Measurements from ENCODE around the gene GNAI2. TPM values are rescaled to one million over a fixed set of nuclear protein-coding genes. Genes with fewer than 3 reads are reported as not detected.

Gene GNAI2
- total and polyA plus RNA-seq, 12 donors, result 107 to 270 (median 146) TPM

DNA sequence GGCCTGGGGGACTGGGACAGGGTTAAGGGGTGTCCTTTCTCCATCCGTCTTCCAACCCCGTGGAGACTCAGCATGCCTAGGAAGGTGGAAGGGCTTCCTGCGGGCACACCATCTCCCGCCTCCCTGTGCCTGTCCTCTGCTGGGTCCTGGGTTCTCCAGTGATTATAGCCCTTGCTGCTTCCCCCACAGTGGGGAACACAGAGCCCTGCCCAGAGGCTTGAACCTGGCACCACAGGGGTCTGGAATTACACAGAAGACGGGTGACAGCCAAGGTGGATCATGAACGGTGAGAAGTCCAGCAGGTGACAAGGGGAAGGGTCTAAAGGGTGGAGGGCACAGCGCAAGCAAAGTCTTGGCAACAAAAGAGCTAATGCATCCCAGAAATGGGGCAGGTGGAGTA is 26.8 kb downstream of the GNAI2 start:
- 84 to 91% methylated on average over 7 of the region's 7 CpGs for WGBS, 2 donors
- peaks cover 0 to 20% (median 9%) of the 10 kb centered on the region in 9 donors for H3K36me3 ChIP-seq
- peaks cover 41 to 81% (median 58%) of the 10 kb centered on the region in 9 donors for H3K4me1 ChIP-seq
- peaks cover 0 to 2% (median 0%) of the 10 kb centered on the region in 11 donors for H3K9me3 ChIP-seq
- H3K27me3 ChIP-seq, result peaks cover 0 to 12% (median 0%) of the 10 kb centered on the region in 7 donors
- TF ChIP-seq, protein P1, sequence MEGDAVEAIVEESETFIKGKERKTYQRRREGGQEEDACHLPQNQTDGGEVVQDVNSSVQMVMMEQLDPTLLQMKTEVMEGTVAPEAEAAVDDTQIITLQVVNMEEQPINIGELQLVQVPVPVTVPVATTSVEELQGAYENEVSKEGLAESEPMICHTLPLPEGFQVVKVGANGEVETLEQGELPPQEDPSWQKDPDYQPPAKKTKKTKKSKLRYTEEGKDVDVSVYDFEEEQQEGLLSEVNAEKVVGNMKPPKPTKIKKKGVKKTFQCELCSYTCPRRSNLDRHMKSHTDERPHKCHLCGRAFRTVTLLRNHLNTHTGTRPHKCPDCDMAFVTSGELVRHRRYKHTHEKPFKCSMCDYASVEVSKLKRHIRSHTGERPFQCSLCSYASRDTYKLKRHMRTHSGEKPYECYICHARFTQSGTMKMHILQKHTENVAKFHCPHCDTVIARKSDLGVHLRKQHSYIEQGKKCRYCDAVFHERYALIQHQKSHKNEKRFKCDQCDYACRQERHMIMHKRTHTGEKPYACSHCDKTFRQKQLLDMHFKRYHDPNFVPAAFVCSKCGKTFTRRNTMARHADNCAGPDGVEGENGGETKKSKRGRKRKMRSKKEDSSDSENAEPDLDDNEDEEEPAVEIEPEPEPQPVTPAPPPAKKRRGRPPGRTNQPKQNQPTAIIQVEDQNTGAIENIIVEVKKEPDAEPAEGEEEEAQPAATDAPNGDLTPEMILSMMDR (IDR thresholded peaks at IDR 0.05), result no peak
- peak overlapping the region in 6 of 10 donors; percentile 16 to 99 (median 95) for H3K27ac ChIP-seq
- ATAC-seq (no peak), DNase-seq (no peak)
- no peak overlapping the region for H3K4me3 ChIP-seq
- intact Hi-C loops (cut with DNase I), result loop anchor here in 1 of 10 donors (10.0 kb wide), 1 partner anchor 62 kb away; the partner anchor contains the start of genes HYAL2 and TUSC2

DNA sequence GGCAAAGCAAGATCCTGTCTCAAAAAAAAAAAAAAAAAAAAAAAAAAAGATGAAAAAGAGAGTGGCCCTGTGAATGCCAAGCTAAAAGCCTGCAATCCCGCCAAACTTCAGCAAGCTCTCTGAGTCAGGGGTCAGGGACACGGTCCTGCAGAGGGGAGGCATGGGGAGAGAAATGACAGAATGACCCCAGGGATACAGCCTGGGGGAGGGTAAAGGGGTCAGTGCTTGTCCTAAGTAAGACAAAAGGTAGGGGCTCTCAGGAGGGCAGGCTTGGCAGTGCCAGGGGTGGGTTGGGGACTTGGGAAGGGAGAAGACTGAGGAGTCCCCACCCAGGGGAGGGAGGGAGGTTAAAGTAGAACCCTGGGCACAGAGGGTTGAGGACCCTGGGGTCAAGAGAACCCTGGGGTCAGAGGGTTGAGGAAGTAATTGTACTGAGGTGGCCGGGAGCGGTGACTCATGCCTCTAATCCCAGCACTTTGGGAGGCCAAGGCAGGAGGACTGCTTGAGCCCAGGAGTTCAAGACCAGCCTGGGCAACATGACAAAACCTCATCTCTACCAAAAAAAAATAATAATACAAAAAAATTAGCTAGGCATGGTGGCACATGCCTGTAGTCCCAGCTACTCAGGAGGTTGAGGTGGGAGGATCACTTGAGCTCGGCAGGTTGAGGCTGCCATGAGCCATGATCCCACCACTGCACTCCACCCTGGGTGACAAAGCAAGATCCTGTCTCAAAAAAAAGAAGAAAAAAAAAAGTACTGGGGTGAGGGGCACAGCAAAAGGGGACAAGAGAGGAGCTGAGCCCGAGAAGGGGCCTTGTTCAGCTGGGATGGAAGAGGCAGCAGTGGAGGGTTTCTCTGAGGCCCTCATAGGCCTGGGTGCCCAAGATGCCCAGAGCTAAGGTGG is 27.7 kb downstream of the GNAI2 start:
- peaks cover 41 to 81% (median 68%) of the 10 kb centered on the region in 9 donors for H3K4me1 ChIP-seq
- peak overlapping the region in 1 of 10 donors; percentile 7 for H3K4me3 ChIP-seq
- no peaks in the 10 kb centered on the region for H3K9me3 ChIP-seq
- TF ChIP-seq, protein P1 (IDR thresholded peaks at IDR 0.05), result no peak
- ATAC-seq, result no peak
- intact Hi-C loops (cut with DNase I), result loop anchor here in 1 of 10 donors (10.0 kb wide), 1 partner anchor 61 kb away; the partner anchor contains the start of genes HYAL2 and TUSC2
- no peak for DNase-seq
- WGBS, 2 donors, result 71 to 74% methylated on average over 6 of the region's 6 CpGs
- H3K27me3 ChIP-seq, result peaks cover 0 to 14% (median 0%) of the 10 kb centered on the region in 7 donors
- peaks cover 0 to 11% (median 0%) of the 10 kb centered on the region in 9 donors for H3K36me3 ChIP-seq
- H3K27ac ChIP-seq, result peak overlapping the region in 9 of 10 donors; percentile 61 to 98 (median 94)

- H3K4me1 ChIP-seq, result peaks cover 36 to 81% (median 70%) of the 10 kb centered on the region in 9 donors
- peaks cover 0 to 14% (median 0%) of the 10 kb centered on the region in 7 donors for H3K27me3 ChIP-seq
- H3K4me3 ChIP-seq, result peak overlapping the region in 1 of 10 donors; percentile 7
- peak; percentile 70 to 86 for DNase-seq
- TF ChIP-seq, protein P1 (IDR thresholded peaks at IDR 0.05), result no peak
- intact Hi-C loops (cut with DNase I), result loop anchor here in 1 of 10 donors (10.0 kb wide), 1 partner anchor 60 kb away; the partner anchor contains the start of genes HYAL2 and TUSC2
- 8 to 9% methylated on average over 7 of the region's 7 CpGs for WGBS, 2 donors
- no peaks in the 10 kb centered on the region for H3K9me3 ChIP-seq
- peaks cover 0 to 3% (median 0%) of the 10 kb centered on the region in 9 donors for H3K36me3 ChIP-seq
- peak overlapping the region; percentile 61 to 98 (median 92) for H3K27ac ChIP-seq
- ATAC-seq, result peak; percentile 2 to 69 (median 52)
Observed at GRCh38 chr3:50264383-50264963, 28.5 kb downstream of the GNAI2 start.

DNA sequence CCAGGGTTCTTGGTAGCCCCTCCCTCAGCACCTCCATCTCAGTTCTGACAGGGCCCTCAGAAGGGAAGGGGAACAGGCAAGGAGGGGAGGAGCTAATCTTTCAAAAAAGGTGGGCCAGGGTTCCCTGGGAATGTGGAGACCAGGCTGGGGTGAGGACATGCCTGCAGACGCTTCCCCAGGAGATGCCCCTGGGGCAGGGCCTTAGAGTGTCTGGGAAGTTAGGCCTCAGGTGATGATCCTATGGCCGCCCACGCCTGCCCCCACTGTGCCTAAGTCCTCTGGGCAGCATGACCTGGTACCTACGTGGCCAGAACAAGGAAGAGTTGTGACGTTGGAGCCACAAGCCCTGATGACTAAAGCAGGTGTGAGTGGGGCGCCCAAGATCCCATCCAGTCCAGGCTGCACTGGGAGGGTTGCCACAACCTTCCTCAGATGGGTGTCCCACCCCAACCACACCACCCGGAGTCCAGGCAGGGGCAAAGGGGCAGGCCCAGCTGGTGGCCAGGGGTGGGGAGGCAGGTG is 29.0 kb downstream of the GNAI2 start:
- ATAC-seq, result peak in 1 of 8 donors; percentile 0
- Histone ChIP-seq H3K4me3 (no peak overlapping the region), H3K27ac (peak overlapping the region; percentile 61 to 98 (median 92)), H3K27me3 (peaks cover 0 to 14% (median 0%) of the 10 kb centered on the region in 7 donors), H3K9me3 (no peaks in the 10 kb centered on the region), H3K4me1 (peaks cover 32 to 82% (median 66%) of the 10 kb centered on the region in 9 donors), H3K36me3 (no peaks in the 10 kb centered on the region)
- intact Hi-C loops (cut with DNase I), result loop anchor here in 1 of 10 donors (10.0 kb wide), 1 partner anchor 60 kb away; the partner anchor contains the start of genes HYAL2 and TUSC2
- peak in 1 of 2 donors; percentile 21 for DNase-seq
- TF ChIP-seq, protein P1 (IDR thresholded peaks at IDR 0.05), result no peak
- WGBS, 2 donors, result 55 to 67% methylated on average over 7 of the region's 7 CpGs

All from heart right ventricle (tissue), 16 donors.